ENCODE data around the gene RMI1.
A peak's percentile ranks its signal among the peaks of the same experiment; 100 is the strongest.

RMI1 gene

DNA sequence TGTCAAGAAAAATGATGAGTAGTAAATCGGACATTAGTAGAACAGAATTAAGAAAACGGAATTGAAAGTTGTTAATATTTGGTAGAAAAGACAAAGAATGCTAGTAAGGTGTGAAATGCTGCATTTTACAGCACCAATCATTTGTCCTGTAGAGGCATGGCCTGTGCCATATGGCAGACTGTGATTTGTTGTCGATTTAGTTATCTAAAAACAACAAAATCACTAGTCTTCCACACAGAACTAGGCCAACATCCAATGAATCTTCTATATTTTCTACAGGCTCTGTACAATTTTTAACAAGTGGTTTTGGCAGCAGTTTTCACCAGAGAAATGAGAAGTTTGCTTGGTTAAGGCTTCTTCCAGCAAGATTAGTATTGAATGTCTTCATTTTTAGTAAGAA lies 11.0 kb upstream of the RMI1 start:
- DNase-seq (ENCODE audit: low read depth) = no peak

- DNase-seq (ENCODE audit: low read depth) = no peak
These were observed 9.1 kb upstream of the RMI1 start for GRCh38 chr9:83971485-83971884.

- DNase-seq (ENCODE audit: low read depth) = no peak
These were observed 8.3 kb upstream of the RMI1 start for GRCh38 chr9:83972286-83972685.

DNA sequence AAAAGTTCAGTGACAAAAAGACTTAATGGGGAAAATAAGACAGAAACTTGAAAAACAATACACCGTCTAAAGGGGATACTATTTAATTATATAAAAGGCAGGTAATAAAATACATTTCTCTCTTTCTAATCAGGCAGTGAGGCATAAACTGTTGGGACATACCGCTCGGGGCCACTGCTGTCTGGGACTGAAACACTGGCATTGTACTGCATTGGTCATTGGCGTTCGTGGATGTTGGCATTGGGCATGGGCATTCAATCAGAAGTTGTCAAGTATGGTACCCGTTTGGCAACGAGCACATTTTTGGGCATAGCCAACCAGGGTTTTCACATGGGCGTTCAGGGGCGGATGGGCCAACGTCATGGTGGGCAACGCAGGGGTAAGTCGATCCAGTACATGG lies 5.3 kb upstream of the RMI1 start:
- no peak for DNase-seq (ENCODE audit: low read depth)

DNA sequence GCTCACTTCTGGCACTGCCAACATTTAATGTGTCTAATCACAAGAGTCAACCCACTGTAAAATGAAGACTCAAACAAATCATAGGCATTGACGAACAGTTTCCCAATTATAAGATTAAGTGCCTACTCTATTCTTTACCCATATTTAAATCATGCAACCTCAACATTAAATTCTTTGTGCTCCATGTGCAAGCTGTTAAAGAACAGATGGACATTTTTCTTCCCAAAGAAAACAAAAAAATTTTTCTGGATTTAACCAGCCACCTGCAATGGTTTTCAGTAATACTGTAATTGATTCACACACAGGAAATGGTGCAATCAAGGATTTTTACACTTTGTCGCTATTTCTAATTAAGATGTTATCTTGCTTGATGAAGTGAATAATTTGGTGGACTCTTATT lies 4.2 kb upstream of the RMI1 start:
- no peak for DNase-seq (ENCODE audit: low read depth)

GRCh38 chr9:83977196-83977595 lies 3.4 kb upstream of the RMI1 start:
- DNase-seq (ENCODE audit: low read depth) = no peak

DNA sequence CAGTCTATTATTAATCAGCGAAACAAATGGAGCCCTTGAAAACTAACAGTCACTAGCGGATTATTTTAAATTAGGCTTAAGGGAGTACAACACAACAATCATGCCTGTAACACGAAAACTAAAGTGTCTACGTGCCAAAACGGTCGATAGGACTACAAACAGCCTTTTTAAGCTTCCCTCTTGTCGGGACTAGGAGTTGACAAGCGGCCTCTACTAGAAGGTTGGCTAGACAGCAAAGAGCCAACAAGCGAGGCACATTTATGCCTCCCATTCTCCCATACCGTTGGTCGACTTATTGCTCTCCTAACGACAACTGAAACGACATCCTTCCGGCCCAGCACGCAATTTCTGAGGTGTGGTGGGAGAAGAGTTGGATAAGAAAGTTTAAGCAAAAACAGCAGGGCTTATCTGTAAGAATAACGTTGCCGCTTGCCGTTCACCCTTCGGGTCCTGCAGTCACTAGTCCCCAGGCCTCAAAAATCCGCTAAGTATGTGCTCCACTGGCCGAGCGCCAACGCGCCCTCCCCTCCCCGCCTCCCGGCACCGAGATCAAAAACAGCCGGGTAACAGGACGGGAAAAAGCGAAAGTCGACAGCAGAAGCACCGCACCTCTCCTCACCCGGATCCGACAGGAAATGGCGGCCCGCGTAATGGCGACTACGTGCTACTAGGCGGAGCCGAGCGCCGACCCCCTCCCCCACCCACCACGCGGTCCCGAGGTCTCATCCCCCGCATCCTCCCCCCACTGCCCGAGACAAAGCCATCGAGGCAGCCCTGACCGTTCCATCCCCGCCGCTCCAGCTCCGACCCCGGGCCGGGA lies 1.4 kb upstream of the RMI1 start:
- peak; percentile 76 for DNase-seq (ENCODE audit: low read depth)

GRCh38 chr9:83979812-83980394 lies 702 bp upstream of the RMI1 start, which contains the start of gene HNRNPK:
TSS of gene HNRNPK (minus strand) at chr9:83980215. CDS start at chr9:83978252, 1,963 bp downstream.
- DNase-seq (ENCODE audit: low read depth) = peak; percentile 99

GRCh38 chr9:83981126-83981871 lies 694 bp downstream of the RMI1 start:
- DNase-seq (ENCODE audit: low read depth) = no peak

GRCh38 chr9:83986195-83986594 lies 5.6 kb downstream of the RMI1 start:
- no peak for DNase-seq (ENCODE audit: low read depth)

GRCh38 chr9:83986765-83987401 lies 6.3 kb downstream of the RMI1 start:
- no peak for DNase-seq (ENCODE audit: low read depth)

GRCh38 chr9:83987402-83987791 lies 6.8 kb downstream of the RMI1 start:
- no peak for DNase-seq (ENCODE audit: low read depth)

DNA sequence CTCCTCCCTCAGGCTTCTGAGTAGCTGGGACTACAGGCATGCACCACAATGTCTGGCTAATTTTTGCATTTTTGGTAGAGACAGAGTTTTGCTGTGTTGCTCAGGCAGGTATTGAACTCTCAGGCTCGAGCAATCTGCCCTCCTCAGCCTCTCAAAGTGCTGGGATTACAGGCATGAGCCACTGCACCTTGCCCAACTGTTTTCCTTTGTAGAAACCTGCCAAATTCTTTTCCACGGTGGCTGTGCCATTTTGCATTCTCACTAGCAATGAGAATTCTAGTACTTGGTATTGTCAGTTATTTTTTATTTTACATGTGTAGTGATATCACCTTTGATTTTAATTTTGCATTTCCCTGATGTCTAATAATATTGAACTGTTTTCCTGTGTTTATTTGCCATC lies 7.8 kb downstream of the RMI1 start:
- DNase-seq (ENCODE audit: low read depth) = no peak

DNA sequence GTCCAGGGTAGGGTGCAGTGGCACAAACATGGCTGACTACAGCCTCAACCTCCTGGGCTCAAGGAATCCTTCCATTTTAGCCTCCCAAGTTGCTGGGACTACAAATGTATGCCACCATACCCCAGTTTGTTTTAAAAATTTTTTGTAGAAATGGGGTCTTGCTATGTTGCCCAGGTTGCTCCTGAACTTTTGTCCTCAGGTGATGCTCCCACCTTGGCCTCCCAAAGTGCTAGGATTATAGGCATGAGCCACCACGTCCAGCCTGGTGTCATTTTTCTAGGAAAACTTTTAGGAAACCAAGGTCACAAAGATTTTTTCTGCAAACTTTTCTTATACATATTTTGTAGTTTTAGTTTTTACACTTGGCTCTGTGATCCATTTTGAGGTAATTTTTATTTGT lies 10.8 kb downstream of the RMI1 start:
- no peak for DNase-seq (ENCODE audit: low read depth)

- no peak for DNase-seq (ENCODE audit: low read depth)
These were observed 11.8 kb downstream of the RMI1 start for GRCh38 chr9:83992407-83992806.

GRCh38 chr9:83992901-83993300 lies 12.3 kb downstream of the RMI1 start:
- DNase-seq (ENCODE audit: low read depth) = no peak

GRCh38 chr9:83996126-83996525 lies 15.5 kb downstream of the RMI1 start:
- no peak for DNase-seq (ENCODE audit: low read depth)

- DNase-seq (ENCODE audit: low read depth) = no peak
These were observed 18.7 kb downstream of the RMI1 start for GRCh38 chr9:83999141-83999918.

DNA sequence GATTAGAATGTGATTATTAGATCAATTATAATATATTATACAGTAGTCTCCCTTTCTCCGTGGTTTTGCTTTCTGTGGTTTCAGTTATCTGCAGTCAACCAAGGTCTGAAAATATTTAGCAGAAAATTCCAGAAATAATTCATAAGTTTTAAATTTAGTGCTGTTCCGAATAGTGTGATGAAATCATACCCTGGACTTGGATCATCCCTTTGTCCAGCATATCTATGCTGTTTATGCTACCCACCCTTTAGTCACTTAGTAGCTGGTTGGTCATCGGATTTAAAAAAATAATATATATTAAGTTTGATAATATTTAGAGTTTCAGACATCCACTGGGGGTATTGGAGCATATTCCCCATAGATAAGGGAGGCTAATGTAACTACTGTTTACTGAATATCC lies 19.6 kb downstream of the RMI1 start:
- no peak for DNase-seq (ENCODE audit: low read depth)

DNA sequence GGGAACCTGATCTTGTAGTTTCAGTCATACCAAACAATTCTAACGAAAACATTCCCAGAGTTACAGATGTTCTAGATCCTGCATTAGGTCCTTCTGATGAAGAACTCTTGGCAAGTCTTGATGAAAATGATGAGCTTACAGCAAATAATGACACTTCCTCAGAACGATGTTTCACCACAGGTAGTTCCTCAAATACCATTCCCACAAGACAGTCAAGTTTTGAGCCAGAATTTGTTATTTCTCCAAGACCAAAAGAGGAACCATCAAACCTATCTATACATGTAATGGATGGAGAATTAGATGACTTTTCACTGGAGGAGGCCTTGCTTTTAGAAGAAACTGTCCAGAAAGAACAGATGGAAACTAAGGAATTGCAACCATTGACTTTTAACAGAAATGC lies 21.0 kb downstream of the RMI1 start:
- DNase-seq (ENCODE audit: low read depth) = no peak

GRCh38 chr9:84002344-84002743 lies 21.7 kb downstream of the RMI1 start:
- no peak for DNase-seq (ENCODE audit: low read depth)

DNA sequence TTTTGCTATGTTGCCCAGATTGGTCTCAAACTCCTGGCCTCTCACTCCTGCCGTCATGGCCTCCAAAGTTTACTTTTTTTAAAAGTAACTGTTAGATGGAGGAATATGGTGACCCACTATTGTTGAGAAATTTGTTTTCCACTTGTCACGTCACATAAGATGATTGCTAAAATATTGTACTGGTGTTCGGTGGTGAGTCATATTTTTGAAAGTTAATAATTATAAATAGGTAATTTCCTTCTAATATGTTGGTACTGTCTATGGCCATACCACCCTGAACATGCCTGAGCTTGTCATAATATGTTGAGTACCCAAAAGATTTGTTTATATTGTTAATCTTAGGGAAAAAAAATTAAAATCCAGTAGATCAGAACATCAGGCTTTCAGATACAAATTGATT lies 22.6 kb downstream of the RMI1 start:
- DNase-seq (ENCODE audit: low read depth) = no peak
